HepG2 (cell line): ENCODE measurements around the gene SYCE3. TPM values are rescaled to one million over a fixed set of nuclear protein-coding genes. Genes with fewer than 3 reads are reported as not detected.

Source experiments
- ATAC-seq: fragments of 200-7000 bp; cut with Tn5 transposase; 3 replicates; pipeline ENCODE4 v1.9.1; 2020; ENCODE audit warnings: mild to moderate bottlenecking, moderate library complexity
- BruUV-seq: library from RNA; stranded (reverse); fragments of 400-500 nt; replicated peaks from 2 replicates; lab custom pipeline; 2021; lab: Mats Ljungman, UMichigan
- CTCF ChIA-PET: fragments of 300-600 bp; formaldehyde crosslinking; extraction: SDS; loops from one replicate; lab custom pipeline; 2021; ENCODE audit warnings: low total read pairs, inconsistent platforms, low intra/inter-chr PET ratio; lab: Yijun Ruan, JAX
- POLR2A ChIA-PET: fragments of 350-600 bp; sonication (Branson Sonifier 250); formaldehyde crosslinking; loops from one replicate; lab custom pipeline; 2020; ENCODE audit warnings: antibody characterized with exemption, inconsistent platforms; lab: Yijun Ruan, JAX
- DNase-seq: peaks from one replicate; pipeline ENCODE4 v3.0.0-alpha.2; 2015; ENCODE audit warnings: low spot score
- FAIRE-seq: peaks from 3 replicates; lab custom pipeline; 2011; peaks lifted over from hg19 to GRCh38; lab: Jason Lieb, UNC
- H2AFZ ChIP-seq: one replicate; pipeline ENCODE4 v1.6.1; 2011; ENCODE audit warnings: low read length, inconsistent platforms
- H3K27ac ChIP-seq: fragments of 300-600 bp; 3 replicates; pipeline ENCODE4 v1.8.0; 2011; ENCODE audit warnings: mixed run types, mild to moderate bottlenecking, mixed read lengths, low read length, inconsistent platforms; ENCODE audit not compliant: insufficient read depth; ENCODE audit errors: extremely low read length
- H3K27me3 ChIP-seq, 2 experiments: fragments of 200-600 bp in 1 of 2; 2 replicates in 1 of 2; 3 replicates in 1 of 2; pipeline versions ENCODE4 v1.6.0 to v1.8.0; 2011; ENCODE audit warnings: low read length in 2 of 2, mild to moderate bottlenecking in 2 of 2, moderate library complexity in 2 of 2, inconsistent platforms in 1 of 2; ENCODE audit not compliant: insufficient read depth in 2 of 2, control insufficient read depth in 1 of 2
- H3K36me3 ChIP-seq, 2 experiments: fragments of 200-600 bp in 1 of 2; replicated peaks in 1 of 2; 2 replicates in 1 of 2; 3 replicates in 1 of 2; pipeline versions ENCODE4 v1.5.1 to v1.8.0; 2011; ENCODE audit warnings: low read length in 2 of 2, inconsistent platforms in 1 of 2; ENCODE audit not compliant: insufficient read depth in 2 of 2, control insufficient read depth in 1 of 2
- H3K4me1 ChIP-seq: 2 replicates; pipeline ENCODE4 v1.5.1; 2012; ENCODE audit warnings: low read length, inconsistent platforms; ENCODE audit not compliant: insufficient read depth
- H3K4me2 ChIP-seq: 2 replicates; pipeline ENCODE4 v1.6.0; 2011; ENCODE audit warnings: low read depth, low read length, inconsistent platforms
- H3K4me3 ChIP-seq, 3 experiments: fragments of 200-600 bp in 1 of 3; sonication (generic), shearing (Covaris generic) in 1 of 3; replicated peaks in 1 of 3; 2 replicates each; pipeline ENCODE4 v1.5.1; 2011 to 2016; ENCODE audit warnings: low read length in 3 of 3, inconsistent platforms in 2 of 3, low read depth in 2 of 3, mild to moderate bottlenecking in 2 of 3, control low read depth in 1 of 3, mixed read lengths in 1 of 3; ENCODE audit not compliant: insufficient read depth in 1 of 3
- H3K79me2 ChIP-seq: one replicate; pipeline ENCODE4 v1.6.1; 2011; ENCODE audit warnings: low read length, inconsistent platforms; ENCODE audit not compliant: insufficient read depth
- H3K9ac ChIP-seq: 2 replicates; pipeline ENCODE4 v1.6.0; 2011; ENCODE audit warnings: mild to moderate bottlenecking, low read depth, low read length, inconsistent platforms; ENCODE audit not compliant: insufficient read depth
- H3K9me3 ChIP-seq: 2 replicates; pipeline ENCODE4 v1.5.1; 2012; ENCODE audit warnings: mild to moderate bottlenecking, low read length
- H4K20me1 ChIP-seq: 2 replicates; pipeline ENCODE4 v1.6.0; 2011; ENCODE audit warnings: inconsistent platforms, mild to moderate bottlenecking, low read length, moderate library complexity; ENCODE audit not compliant: insufficient read depth
- AGO1 ChIP-seq: fragments of 200-400 bp; formaldehyde crosslinking; IDR thresholded peaks from 2 replicates; pipeline ENCODE4 v1.6.1; 2017; ENCODE audit warnings: mild to moderate bottlenecking, low read depth, low read length, moderate library complexity; ENCODE audit not compliant: poor library complexity, severe bottlenecking
- CBX5 ChIP-seq: sonication (generic); formaldehyde crosslinking; IDR thresholded peaks from 2 replicates; pipeline ENCODE4 v1.4.0; 2020; ENCODE audit warnings: missing genetic modification reagents, borderline replicate concordance
- CREB1 ChIP-seq, 2 experiments: fragments of 450-650 bp in 1 of 2; IDR thresholded peaks; 2 replicates each; pipeline ENCODE4 v1.6.1; 2016 to 2017; ENCODE audit warnings: control low read depth in 1 of 2, mild to moderate bottlenecking in 1 of 2, missing compliant biosample characterization in 1 of 2, missing genetic modification characterization in 1 of 2
- GATAD1 ChIP-seq: IDR thresholded peaks from 2 replicates; pipeline ENCODE4 v1.6.1; 2016; ENCODE audit warnings: missing genetic modification reagents, missing compliant biosample characterization
- KDM1A ChIP-seq: IDR thresholded peaks from 2 replicates; pipeline ENCODE4 v1.6.1; 2016; ENCODE audit warnings: missing compliant biosample characterization
- YEATS4 ChIP-seq: sonication (generic); formaldehyde crosslinking; IDR thresholded peaks from 2 replicates; pipeline ENCODE4 v1.4.0; 2020; ENCODE audit warnings: missing genetic modification reagents, borderline replicate concordance
- ZNF33A ChIP-seq: sonication (generic); formaldehyde crosslinking; IDR thresholded peaks from 2 replicates; pipeline ENCODE4 v1.5.1; 2020; ENCODE audit warnings: missing genetic modification reagents, mild to moderate bottlenecking, moderate library complexity, borderline replicate concordance
- ZNF451 ChIP-seq: sonication (generic); formaldehyde crosslinking; IDR thresholded peaks from 2 replicates; pipeline ENCODE4 v1.5.0; 2020; ENCODE audit warnings: mild to moderate bottlenecking, missing genetic modification reagents
- ZNF562 ChIP-seq: sonication (generic); formaldehyde crosslinking; IDR thresholded peaks from 2 replicates; pipeline ENCODE4 v1.8.0; 2022; ENCODE audit warnings: missing genetic modification reagents, borderline replicate concordance
- ZNF768 ChIP-seq: sonication (generic); formaldehyde crosslinking; IDR thresholded peaks from 2 replicates; pipeline ENCODE4 v1.4.0; 2020; ENCODE audit warnings: missing genetic modification reagents
- ZNF772 ChIP-seq: sonication (generic); formaldehyde crosslinking; IDR thresholded peaks from 2 replicates; pipeline ENCODE4 v1.5.0; 2020; ENCODE audit warnings: mild to moderate bottlenecking, missing genetic modification reagents
- WGBS: methylation state at CpG from one replicate; pipeline ENCODE4 v1.1.6; 2017; ENCODE audit warnings: low lambda C conversion rate; 5-methylcytosine and 5-hydroxymethylcytosine counted together
- in situ Hi-C: cut with HindIII; loops from 2 replicates; pipeline ENCODE4 v1.10.0; 2017; ENCODE audit warnings: low pct_unique_long_range_greater_than_20kb; ENCODE audit not compliant: extremely low pct_ligation_motif_present
- intact Hi-C: fragments of 100-400 bp; cut with micrococcal nuclease; formaldehyde crosslinking; loops from one replicate; pipeline ENCODE4 v1.10.0; 2022; ENCODE audit not compliant: unreplicated experiment
- polyA plus RNA-seq, 8 experiments: library from polyadenylated mRNA; depleted of rRNA in 3 of 8; stranded (reverse) in 7 of 8; unstranded in 1 of 8; fragments of >200 nt; fragmentation: Illumina TruSeq in 4 of 8; extraction: Trizol in 4 of 8; gene quantifications; 2 replicates each; pipeline versions ENCODE4 v1.2.1 to v1.2.3, GENCODE V29; 2011 to 2016; ENCODE audit warnings: low read depth in 4 of 8, missing spikeins in 1 of 8, mixed read lengths in 1 of 8; ENCODE audit not compliant: insufficient read depth in 1 of 8
- total RNA-seq, 5 experiments: library from RNA; depleted of rRNA; stranded (reverse); fragments of >200 nt; fragmentation: Illumina TruSeq; extraction: Trizol; gene quantifications; 2 replicates each; pipeline ENCODE4 v1.2.3, GENCODE V29; 2016; ENCODE audit warnings: low read depth in 1 of 5
- TF ChIP-seq, protein P1 (sequence below): sonication (generic); formaldehyde crosslinking; IDR thresholded peaks from 2 replicates; pipeline ENCODE4 v1.8.0; 2022; ENCODE audit warnings: missing genetic modification reagents, mild to moderate bottlenecking, borderline replicate concordance
- TF ChIP-seq, protein P2 (sequence below): sonication (generic); formaldehyde crosslinking; IDR thresholded peaks from 2 replicates; pipeline ENCODE4 v1.8.0; 2022; ENCODE audit warnings: mild to moderate bottlenecking, missing genetic modification reagents; ENCODE audit not compliant: insufficient replicate concordance

Gene SYCE3
- total and polyA plus RNA-seq, 2 of the 13 experiments (the other 11 are each of a cell fraction or from before 2014, with no cell fraction given) = not detected

DNA sequence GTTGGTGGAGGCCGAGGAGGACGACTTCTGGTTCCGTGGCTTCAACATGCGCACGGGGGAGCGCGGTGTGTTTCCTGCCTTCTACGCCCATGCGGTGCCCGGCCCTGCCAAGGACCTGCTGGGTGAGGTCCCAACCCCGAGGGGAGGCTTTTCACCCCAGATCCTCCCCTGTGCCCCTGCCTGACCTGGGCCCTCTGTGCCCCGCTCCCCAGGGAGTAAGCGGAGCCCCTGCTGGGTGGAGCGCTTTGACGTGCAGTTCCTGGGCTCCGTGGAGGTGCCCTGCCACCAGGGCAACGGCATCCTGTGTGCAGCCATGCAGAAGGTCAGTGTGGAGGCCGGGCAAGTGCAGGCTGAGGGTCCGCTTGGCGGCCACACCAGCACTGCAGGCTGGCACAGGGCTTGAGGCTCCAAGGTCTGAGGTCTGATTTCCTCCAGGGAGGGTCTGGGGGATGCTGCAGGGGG lies 42.9 kb upstream of the SYCE3 start:
- TF ChIP-seq GATAD1 = no peak
- TF ChIP-seq, protein P1, sequence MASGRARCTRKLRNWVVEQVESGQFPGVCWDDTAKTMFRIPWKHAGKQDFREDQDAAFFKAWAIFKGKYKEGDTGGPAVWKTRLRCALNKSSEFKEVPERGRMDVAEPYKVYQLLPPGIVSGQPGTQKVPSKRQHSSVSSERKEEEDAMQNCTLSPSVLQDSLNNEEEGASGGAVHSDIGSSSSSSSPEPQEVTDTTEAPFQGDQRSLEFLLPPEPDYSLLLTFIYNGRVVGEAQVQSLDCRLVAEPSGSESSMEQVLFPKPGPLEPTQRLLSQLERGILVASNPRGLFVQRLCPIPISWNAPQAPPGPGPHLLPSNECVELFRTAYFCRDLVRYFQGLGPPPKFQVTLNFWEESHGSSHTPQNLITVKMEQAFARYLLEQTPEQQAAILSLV (CRISPR knock-in tag) = no peak
- TF ChIP-seq ZNF772 (CRISPR knock-in tag) = no peak
- no peak for TF ChIP-seq ZNF451 (CRISPR knock-in tag)
- no peak for TF ChIP-seq AGO1
- no peak for TF ChIP-seq ZNF562 (CRISPR knock-in tag)
- TF ChIP-seq YEATS4 (CRISPR knock-in tag) = no peak
- no peak for TF ChIP-seq ZNF768 (CRISPR knock-in tag)
- no peak for TF ChIP-seq CREB1 (IDR thresholded peaks at IDR 0.05)
- no peak for TF ChIP-seq CREB1 (CRISPR knock-in tag; IDR thresholded peaks at IDR 0.05)
- no peak for TF ChIP-seq ZNF33A (CRISPR knock-in tag)
- TF ChIP-seq, protein P2, sequence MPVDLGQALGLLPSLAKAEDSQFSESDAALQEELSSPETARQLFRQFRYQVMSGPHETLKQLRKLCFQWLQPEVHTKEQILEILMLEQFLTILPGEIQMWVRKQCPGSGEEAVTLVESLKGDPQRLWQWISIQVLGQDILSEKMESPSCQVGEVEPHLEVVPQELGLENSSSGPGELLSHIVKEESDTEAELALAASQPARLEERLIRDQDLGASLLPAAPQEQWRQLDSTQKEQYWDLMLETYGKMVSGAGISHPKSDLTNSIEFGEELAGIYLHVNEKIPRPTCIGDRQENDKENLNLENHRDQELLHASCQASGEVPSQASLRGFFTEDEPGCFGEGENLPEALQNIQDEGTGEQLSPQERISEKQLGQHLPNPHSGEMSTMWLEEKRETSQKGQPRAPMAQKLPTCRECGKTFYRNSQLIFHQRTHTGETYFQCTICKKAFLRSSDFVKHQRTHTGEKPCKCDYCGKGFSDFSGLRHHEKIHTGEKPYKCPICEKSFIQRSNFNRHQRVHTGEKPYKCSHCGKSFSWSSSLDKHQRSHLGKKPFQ (CRISPR knock-in tag) = no peak
- no peak for TF ChIP-seq CBX5 (CRISPR knock-in tag)
- no peak for TF ChIP-seq KDM1A
- TF ChIP-seq, all 625 proteins: peak for 0
- no peak overlapping the region for H3K4me2 ChIP-seq
- H2AFZ ChIP-seq = no peak overlapping the region
- H4K20me1 ChIP-seq = no peaks in the 10 kb centered on the region
- no peak for ATAC-seq
- ChIA-PET CTCF (no interaction called here), POLR2A (no interaction called here)
- no TSS peak for BruUV-seq
- FAIRE-seq = no peak
- no peaks in the 10 kb centered on the region for H3K36me3 ChIP-seq
- peaks cover 9% of the 10 kb centered on the region; the same call in 1 of the 2 replicates for H3K4me1 ChIP-seq
- no peaks in the 10 kb centered on the region for H3K9me3 ChIP-seq
- no peak overlapping the region for H3K9ac ChIP-seq
- H3K4me3 ChIP-seq = no peak overlapping the region
- in situ Hi-C loops (no loop called here), intact Hi-C loops (no loop called here)
- H3K27me3 ChIP-seq = peaks cover 0 to 6% of the 10 kb centered on the region in 2 experiments; a peak in 3 of 5 replicates
- no peak overlapping the region for H3K27ac ChIP-seq
- WGBS = 90% methylated on average over 12 of the region's 20 CpGs
- no peak for DNase-seq
- no peaks in the 10 kb centered on the region for H3K79me2 ChIP-seq
